ENCODE measurements around the gene MAF. TPM values are rescaled to one million over a fixed set of nuclear protein-coding genes. Genes with fewer than 3 reads are reported as not detected.

MAF gene
- total RNA-seq, 2 donors from 2014 or later = 5.4 to 16.7 TPM

DNA sequence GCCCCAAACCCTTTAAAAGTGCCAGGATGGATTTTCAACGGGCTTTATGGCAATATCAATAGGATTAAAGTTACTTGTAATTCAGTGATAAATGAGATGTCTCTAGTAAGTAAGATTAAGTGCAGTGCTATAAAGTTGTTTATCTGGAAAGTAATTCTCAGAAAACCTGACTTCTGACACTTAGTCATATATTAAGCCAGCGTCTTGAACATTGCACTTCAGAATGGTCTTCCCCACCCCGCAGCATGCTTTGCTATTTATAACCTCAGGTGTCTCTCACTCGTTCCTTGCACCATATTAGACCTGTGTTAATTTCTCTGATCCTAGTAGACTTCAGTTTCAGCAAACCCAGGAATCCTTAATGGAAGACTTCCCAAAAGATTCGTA is 2.1 kb upstream of the MAF start:
- DNase-seq (ENCODE audit: low spot score) = peak; percentile 40
- TF ChIP-seq, protein P1, sequence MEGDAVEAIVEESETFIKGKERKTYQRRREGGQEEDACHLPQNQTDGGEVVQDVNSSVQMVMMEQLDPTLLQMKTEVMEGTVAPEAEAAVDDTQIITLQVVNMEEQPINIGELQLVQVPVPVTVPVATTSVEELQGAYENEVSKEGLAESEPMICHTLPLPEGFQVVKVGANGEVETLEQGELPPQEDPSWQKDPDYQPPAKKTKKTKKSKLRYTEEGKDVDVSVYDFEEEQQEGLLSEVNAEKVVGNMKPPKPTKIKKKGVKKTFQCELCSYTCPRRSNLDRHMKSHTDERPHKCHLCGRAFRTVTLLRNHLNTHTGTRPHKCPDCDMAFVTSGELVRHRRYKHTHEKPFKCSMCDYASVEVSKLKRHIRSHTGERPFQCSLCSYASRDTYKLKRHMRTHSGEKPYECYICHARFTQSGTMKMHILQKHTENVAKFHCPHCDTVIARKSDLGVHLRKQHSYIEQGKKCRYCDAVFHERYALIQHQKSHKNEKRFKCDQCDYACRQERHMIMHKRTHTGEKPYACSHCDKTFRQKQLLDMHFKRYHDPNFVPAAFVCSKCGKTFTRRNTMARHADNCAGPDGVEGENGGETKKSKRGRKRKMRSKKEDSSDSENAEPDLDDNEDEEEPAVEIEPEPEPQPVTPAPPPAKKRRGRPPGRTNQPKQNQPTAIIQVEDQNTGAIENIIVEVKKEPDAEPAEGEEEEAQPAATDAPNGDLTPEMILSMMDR (IDR thresholded peaks at IDR 0.05) = no peak
- Histone ChIP-seq H3K36me3 (no peaks in the 10 kb centered on the region), H3K27ac (no peak overlapping the region), H3K4me1 (peaks cover 0 to 19% of the 10 kb centered on the region in 2 donors), H3K27me3 (no peaks in the 10 kb centered on the region), H3K9me3 (no peaks in the 10 kb centered on the region), H3K4me3 (peak overlapping the region in 1 of 2 donors; percentile 66)

DNA sequence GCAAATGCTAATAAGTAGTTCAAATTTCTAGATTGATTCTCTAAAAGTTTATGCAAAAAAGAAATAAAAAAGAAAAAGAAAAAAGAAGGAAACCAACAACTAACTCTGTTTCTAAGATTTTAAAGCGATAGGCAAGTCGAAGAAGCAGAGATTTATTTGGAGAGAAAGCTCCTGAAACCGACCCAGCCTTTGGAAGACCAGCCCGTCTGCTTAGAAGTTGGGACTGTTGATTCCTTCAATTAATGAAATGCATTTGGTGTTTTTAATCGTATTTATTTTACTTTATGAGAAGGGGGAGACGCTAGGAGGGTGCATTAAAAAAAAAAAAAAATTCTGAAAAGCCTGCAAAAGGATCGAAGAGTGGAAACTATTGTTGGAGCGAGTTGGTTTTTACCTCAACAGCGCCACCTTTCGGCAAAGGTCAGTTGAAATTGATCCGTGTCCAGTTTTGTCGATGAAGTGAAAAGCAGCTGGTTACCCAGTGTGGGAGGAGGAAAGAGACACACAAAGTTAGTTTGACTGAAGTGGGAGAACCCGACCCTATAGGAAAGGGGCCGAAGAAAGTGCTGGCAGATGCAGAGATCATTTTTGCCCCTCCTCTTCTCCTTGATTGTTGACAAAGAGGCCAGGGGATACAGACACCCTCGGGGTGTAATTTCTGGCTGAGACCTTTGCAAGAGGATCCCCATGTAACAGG is 1.5 kb upstream of the MAF start:
- Histone ChIP-seq H3K4me1 (peaks cover 0 to 19% of the 10 kb centered on the region in 2 donors), H3K4me3 (peak overlapping the region; percentile 50 to 66), H3K9me3 (no peaks in the 10 kb centered on the region), H3K36me3 (no peaks in the 10 kb centered on the region), H3K27me3 (no peaks in the 10 kb centered on the region), H3K27ac (peak overlapping the region; percentile 78 to 85)
- DNase-seq (ENCODE audit: low spot score) = peak; percentile 91
- TF ChIP-seq, protein P1 (IDR thresholded peaks at IDR 0.05) = peak; percentile 79 to 84

DNA sequence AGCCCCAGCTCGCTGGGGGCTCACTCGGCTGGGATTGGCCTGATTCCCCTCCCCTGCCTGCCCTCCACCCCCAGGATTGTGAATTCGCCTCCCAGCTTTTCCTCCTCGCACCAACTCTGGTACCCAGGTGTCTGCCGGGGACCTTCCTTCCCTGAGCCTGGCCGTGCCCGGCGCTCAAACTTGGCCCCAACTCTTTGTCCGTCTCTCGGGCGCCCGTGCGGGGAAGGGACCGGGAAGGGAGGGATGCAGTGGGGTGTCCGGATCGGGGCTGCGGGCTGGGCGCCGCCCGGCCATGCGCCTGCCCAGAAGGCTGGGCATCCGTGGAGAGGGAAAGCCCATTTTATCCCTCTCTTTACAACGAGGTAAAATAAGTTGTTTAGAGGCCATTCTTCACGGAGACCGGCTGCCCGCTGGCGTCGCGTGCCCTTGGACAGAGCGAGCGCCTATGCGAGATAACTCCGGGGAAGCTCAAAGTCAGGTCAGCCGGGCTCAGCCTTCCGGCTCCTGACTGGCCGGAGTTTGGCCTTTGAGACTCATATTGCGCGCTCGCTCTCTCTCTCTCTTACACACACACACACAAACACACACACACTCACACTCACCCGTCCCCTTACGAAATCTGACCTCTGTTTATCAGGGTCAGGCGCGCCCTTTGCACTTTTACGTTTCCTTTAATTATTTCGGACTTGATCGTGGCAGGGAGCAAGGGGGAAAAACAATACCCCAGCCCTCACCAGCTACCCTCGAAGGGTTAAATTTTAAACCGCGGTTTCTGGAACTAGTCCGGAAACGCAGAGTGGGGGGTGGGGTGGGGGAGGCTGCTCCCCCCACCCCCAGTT is 774 bp upstream of the MAF start:
- H3K4me1 ChIP-seq = peaks cover 0 to 19% of the 10 kb centered on the region in 2 donors
- DNase-seq (ENCODE audit: low spot score) = peak; percentile 76
- H3K27ac ChIP-seq = peak overlapping the region; percentile 78 to 85
- no peaks in the 10 kb centered on the region for H3K27me3 ChIP-seq
- TF ChIP-seq, protein P1 (IDR thresholded peaks at IDR 0.05) = no peak
- peak overlapping the region; percentile 50 to 66 for H3K4me3 ChIP-seq
- no peaks in the 10 kb centered on the region for H3K9me3 ChIP-seq
- no peaks in the 10 kb centered on the region for H3K36me3 ChIP-seq

DNA sequence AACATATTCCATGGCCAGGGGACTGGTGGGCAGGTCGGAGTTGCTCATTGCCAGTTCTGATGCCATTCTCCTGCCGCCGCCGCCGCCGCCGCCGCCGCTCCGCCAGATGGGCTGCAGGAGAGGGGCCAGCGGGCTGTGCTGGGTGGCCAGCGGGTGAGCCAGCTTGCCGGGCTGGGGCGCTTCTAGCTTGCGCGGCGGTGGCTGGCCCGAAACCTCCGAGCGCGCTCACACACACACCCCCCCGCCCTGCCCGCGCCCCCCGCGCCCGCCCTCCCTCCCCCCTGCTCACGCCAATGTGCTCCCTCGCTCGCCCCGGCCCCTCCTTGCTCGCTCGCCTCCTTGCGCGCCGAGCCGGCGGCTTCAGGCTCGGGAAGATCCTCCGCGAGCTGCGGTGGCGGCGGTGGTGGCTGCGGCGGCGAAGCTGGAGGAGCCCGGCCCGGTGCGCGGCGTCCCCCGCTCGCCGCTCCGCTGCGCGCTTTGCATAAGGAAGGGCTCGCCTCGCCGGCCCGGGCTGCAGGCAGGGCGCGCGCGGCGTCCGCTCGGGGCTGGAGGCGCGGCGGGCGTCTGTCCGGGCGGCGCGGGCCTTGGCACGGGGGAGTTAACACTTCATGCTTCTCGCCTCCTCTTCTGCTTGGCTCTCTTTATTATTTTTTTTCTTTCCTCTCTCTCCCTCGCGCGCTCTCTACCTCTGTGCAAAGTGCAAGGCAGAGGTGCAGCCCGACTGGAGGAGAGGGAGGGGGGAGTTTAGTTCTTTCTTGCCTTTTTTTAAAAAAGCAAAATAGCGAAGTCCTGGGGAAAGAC is 500 bp downstream of the MAF start:
- Histone ChIP-seq H3K9me3 (no peaks in the 10 kb centered on the region), H3K36me3 (no peaks in the 10 kb centered on the region), H3K4me3 (peak overlapping the region; percentile 50 to 66), H3K27ac (peak overlapping the region; percentile 78 to 85), H3K27me3 (no peaks in the 10 kb centered on the region), H3K4me1 (peaks cover 0 to 19% of the 10 kb centered on the region in 2 donors)
- DNase-seq (ENCODE audit: low spot score) = no peak
- TF ChIP-seq, protein P1 (IDR thresholded peaks at IDR 0.05) = peak in 1 of 2 donors; percentile 10

DNA sequence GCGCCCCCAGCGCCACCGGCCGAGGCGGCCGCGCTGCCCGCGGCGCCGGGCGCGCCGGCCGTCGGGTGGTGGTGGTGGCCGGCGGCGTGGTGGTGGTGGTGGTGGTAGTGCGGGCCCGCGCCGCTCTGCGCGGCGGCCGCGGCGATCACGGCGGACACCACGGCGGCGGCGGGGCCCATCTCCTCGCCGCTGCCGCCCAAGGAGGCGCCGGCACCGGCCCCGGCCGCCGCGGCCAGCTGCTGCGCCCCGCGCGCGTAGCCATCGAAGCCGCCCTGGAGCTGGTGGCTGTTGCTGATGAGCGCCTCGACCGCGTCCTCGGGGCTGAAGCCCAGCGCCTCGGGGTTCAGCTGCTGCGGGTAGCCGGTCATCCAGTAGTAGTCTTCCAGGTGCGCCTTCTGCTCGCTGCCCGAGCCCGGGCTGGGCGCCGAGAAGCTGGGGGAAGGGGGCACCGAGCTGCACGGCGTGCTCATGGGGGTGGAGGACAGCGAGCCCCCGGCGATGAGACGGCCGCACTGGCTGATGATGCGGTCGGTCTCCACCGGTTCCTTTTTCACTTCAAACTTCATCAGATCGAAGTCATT is 1.2 kb downstream of the MAF start:
- H3K27me3 ChIP-seq = no peaks in the 10 kb centered on the region
- no peak for DNase-seq (ENCODE audit: low spot score)
- H3K9me3 ChIP-seq = no peaks in the 10 kb centered on the region
- no peaks in the 10 kb centered on the region for H3K36me3 ChIP-seq
- peaks cover 0 to 19% of the 10 kb centered on the region in 2 donors for H3K4me1 ChIP-seq
- H3K27ac ChIP-seq = peak overlapping the region; percentile 78 to 85
- H3K4me3 ChIP-seq = peak overlapping the region; percentile 50 to 66
- TF ChIP-seq, protein P1 (IDR thresholded peaks at IDR 0.05) = no peak
